H1 (cell line): Measurements from ENCODE around the gene SCART1. TPM values are rescaled to one million over a fixed set of nuclear protein-coding genes. Genes with fewer than 3 reads are reported as not detected.

ENCODE experiments used
- CTCF ChIA-PET: fragments of 300-600 bp; sonication (Branson Sonifier 250); formaldehyde crosslinking; loops from one replicate; lab custom pipeline; 2021; ENCODE audit not compliant: partially characterized antibody; lab: Charles Lee
- POLR2A ChIA-PET: fragments of 300-600 bp; sonication (Branson Sonifier 250); formaldehyde crosslinking; loops from one replicate; lab custom pipeline; 2021; ENCODE audit warnings: inconsistent platforms; ENCODE audit not compliant: partially characterized antibody; lab: Charles Lee
- DNase-seq, 2 experiments: peaks; one replicate each; pipeline versions ENCODE4 v3.0.0 to v3.0.0-alpha.2; 2010 to 2022; ENCODE audit warnings: low spot score in 2 of 2, low read depth in 1 of 2, mixed read lengths in 1 of 2
- FAIRE-seq: peaks from 2 replicates; lab custom pipeline; 2011; peaks lifted over from hg19 to GRCh38; lab: Jason Lieb, UNC
- H2AFZ ChIP-seq: 2 replicates; pipeline ENCODE4 v1.8.1; 2012; ENCODE audit warnings: low read length, inconsistent platforms
- H2AK5ac ChIP-seq: 2 replicates; pipeline ENCODE4 v1.6.1; 2013; ENCODE audit warnings: low read depth, low read length
- H2BK120ac ChIP-seq: replicated peaks from 2 replicates; pipeline ENCODE3; 2013; ENCODE audit warnings: low read depth, low read length, inconsistent platforms
- H2BK12ac ChIP-seq: 2 replicates; pipeline ENCODE4 v1.6.1; 2013; ENCODE audit warnings: low read depth, low read length
- H2BK15ac ChIP-seq: 2 replicates; pipeline ENCODE4 v1.6.1; 2013; ENCODE audit warnings: low read length
- H2BK20ac ChIP-seq: 2 replicates; pipeline ENCODE4 v1.6.1; 2013; ENCODE audit warnings: low read length
- H2BK5ac ChIP-seq: 2 replicates; pipeline ENCODE4 v1.6.1; 2013; ENCODE audit warnings: low read depth, low read length
- H3K14ac ChIP-seq: 2 replicates; pipeline ENCODE4 v1.6.1; 2013; ENCODE audit warnings: inconsistent platforms; ENCODE audit not compliant: insufficient read length
- H3K18ac ChIP-seq: 2 replicates; pipeline ENCODE4 v1.6.1; 2013; ENCODE audit warnings: low read length; ENCODE audit errors: extremely low read depth
- H3K23ac ChIP-seq: 2 replicates; pipeline ENCODE4 v1.6.1; 2013; ENCODE audit warnings: inconsistent platforms; ENCODE audit not compliant: insufficient read length
- H3K23me2 ChIP-seq: 2 replicates; pipeline ENCODE4 v1.6.1; 2013; ENCODE audit warnings: low read depth, low read length
- H3K27ac ChIP-seq: 2 replicates; pipeline ENCODE4 v1.6.1; 2011; ENCODE audit warnings: low read depth, low read length, inconsistent platforms
- H3K27me3 ChIP-seq, 4 experiments: replicated peaks in 1 of 4; 1 replicate in 1 of 4; 2 replicates in 3 of 4; pipeline versions ENCODE4 v1.6.1 to v1.8.1; 2011 to 2013; ENCODE audit warnings: low read length in 3 of 4, mild to moderate bottlenecking in 3 of 4, inconsistent platforms in 2 of 4, mixed read lengths in 2 of 4, moderate library complexity in 1 of 4; ENCODE audit not compliant: control insufficient read depth in 3 of 4, insufficient read depth in 3 of 4; ENCODE audit errors: extremely low read depth in 1 of 4
- H3K36me3 ChIP-seq, 4 experiments: 2 replicates each; pipeline versions ENCODE4 v1.6.1 to v1.8.1; 2011 to 2013; ENCODE audit warnings: mild to moderate bottlenecking in 4 of 4, low read length in 3 of 4, moderate library complexity in 2 of 4, control low read depth in 1 of 4, inconsistent platforms in 1 of 4; ENCODE audit not compliant: insufficient read depth in 4 of 4, control insufficient read depth in 2 of 4
- H3K4ac ChIP-seq: replicated peaks from 2 replicates; pipeline ENCODE3; 2013; ENCODE audit warnings: low read length, low read depth, mixed read lengths, inconsistent platforms; ENCODE audit not compliant: insufficient read length
- H3K4me1 ChIP-seq, 4 experiments: replicated peaks in 1 of 4; 1 replicate in 1 of 4; 2 replicates in 3 of 4; pipeline versions ENCODE4 v1.6.1 to v1.8.1; 2011 to 2013; ENCODE audit warnings: low read length in 3 of 4, inconsistent platforms in 2 of 4, mixed read lengths in 1 of 4; ENCODE audit not compliant: insufficient read depth in 4 of 4, control insufficient read depth in 3 of 4
- H3K4me2 ChIP-seq, 2 experiments: 2 replicates each; pipeline versions ENCODE4 v1.6.1 to v1.8.1; 2011 to 2013; ENCODE audit warnings: low read depth in 2 of 2, low read length in 2 of 2, control low read depth in 1 of 2, inconsistent platforms in 1 of 2, mild to moderate bottlenecking in 1 of 2; ENCODE audit not compliant: insufficient read depth in 1 of 2
- H3K4me3 ChIP-seq, 4 experiments: fragments of 200-600, 300-600 bp in 1 of 4; sonication (generic), shearing (Covaris generic), sonication (Bioruptor Twin) in 1 of 4; 2 replicates each; pipeline versions ENCODE4 v1.5.1 to v1.8.1; 2011 to 2016; ENCODE audit warnings: low read length in 4 of 4, low read depth in 3 of 4, control low read depth in 2 of 4, inconsistent platforms in 2 of 4, mild to moderate bottlenecking in 2 of 4, mixed read lengths in 1 of 4, moderate library complexity in 1 of 4; ENCODE audit not compliant: insufficient read depth in 2 of 4; ENCODE audit errors: extremely low read depth in 1 of 4
- H3K56ac ChIP-seq: replicated peaks from 2 replicates; pipeline ENCODE3; 2013; ENCODE audit warnings: low read depth, mild to moderate bottlenecking, mixed read lengths, low read length, inconsistent platforms; ENCODE audit not compliant: insufficient read length
- H3K79me1 ChIP-seq: 2 replicates; pipeline ENCODE4 v1.6.1; 2013; ENCODE audit warnings: low read depth, low read length, control low read depth
- H3K79me2 ChIP-seq, 2 experiments: 2 replicates each; pipeline versions ENCODE4 v1.6.1 to v1.8.1; 2012 to 2013; ENCODE audit warnings: low read length in 2 of 2, mild to moderate bottlenecking in 2 of 2, inconsistent platforms in 1 of 2; ENCODE audit not compliant: insufficient read depth in 2 of 2, control insufficient read depth in 1 of 2
- H3K9ac ChIP-seq, 4 experiments: replicated peaks in 1 of 4; 1 replicate in 1 of 4; 2 replicates in 3 of 4; pipeline versions ENCODE4 v1.6.1 to v1.8.1; 2011 to 2013; ENCODE audit warnings: low read depth in 3 of 4, low read length in 3 of 4, control low read depth in 2 of 4, mild to moderate bottlenecking in 2 of 4, moderate library complexity in 2 of 4, inconsistent platforms in 1 of 4; ENCODE audit errors: extremely low read depth in 1 of 4
- H3K9me3 ChIP-seq, 2 experiments: 2 replicates each; pipeline versions ENCODE4 v1.6.1 to v1.8.1; 2012 to 2013; ENCODE audit warnings: mild to moderate bottlenecking in 2 of 2, moderate library complexity in 2 of 2, control low read depth in 1 of 2, inconsistent platforms in 1 of 2, low read depth in 1 of 2, low read length in 1 of 2, mixed read lengths in 1 of 2; ENCODE audit not compliant: insufficient read depth in 2 of 2
- H4K20me1 ChIP-seq, 2 experiments: replicated peaks in 1 of 2; 2 replicates each; pipeline versions ENCODE3 to v1.8.1; 2011 to 2013; ENCODE audit warnings: inconsistent platforms in 2 of 2, low read length in 2 of 2, mild to moderate bottlenecking in 1 of 2; ENCODE audit not compliant: insufficient read depth in 2 of 2, control insufficient read depth in 1 of 2
- H4K5ac ChIP-seq: 2 replicates; pipeline ENCODE4 v1.6.1; 2013; ENCODE audit warnings: low read length, low read depth, mixed read lengths, inconsistent platforms; ENCODE audit not compliant: insufficient read length
- H4K8ac ChIP-seq: 2 replicates; pipeline ENCODE4 v1.8.0; 2013; ENCODE audit warnings: mild to moderate bottlenecking, moderate library complexity, low read length, inconsistent platforms; ENCODE audit not compliant: insufficient read depth; ENCODE audit errors: extremely low read depth
- H4K91ac ChIP-seq: replicated peaks from 2 replicates; pipeline ENCODE3; 2013; ENCODE audit warnings: low read length, mixed read lengths, inconsistent platforms; ENCODE audit not compliant: insufficient read length
- CBX8 ChIP-seq: fragments of 300-800, 300-1000 bp; sonication (generic); IDR thresholded peaks from 2 replicates; pipeline ENCODE4 v1.7.1; 2016; ENCODE audit warnings: low read depth, low read length, borderline replicate concordance
- POLR2A ChIP-seq, 2 experiments: IDR thresholded peaks; 1 replicate in 1 of 2; 2 replicates in 1 of 2; pipeline ENCODE4 v1.6.1; 2011; ENCODE audit warnings: low read depth in 2 of 2, low read length in 2 of 2, mild to moderate bottlenecking in 2 of 2; ENCODE audit errors: control extremely low read depth in 1 of 2
- POU5F1 ChIP-seq: IDR thresholded peaks from 2 replicates; pipeline ENCODE4 v1.6.1; 2011; ENCODE audit warnings: low read depth, mild to moderate bottlenecking, low read length, moderate library complexity
- SAP30 ChIP-seq: fragments of 300-600 bp; sonication (generic); IDR thresholded peaks from 2 replicates; pipeline ENCODE4 v1.7.1; 2012; ENCODE audit warnings: low read length, moderate library complexity, mild to moderate bottlenecking, inconsistent platforms; ENCODE audit not compliant: insufficient read depth, insufficient replicate concordance
- WGBS, 2 experiments: shearing (Covaris generic) in 1 of 2; methylation state at CpG; one replicate each; pipeline versions ENCODE4 v1.1.6 to v1.1.7; 2013 to 2015; ENCODE audit warnings: low lambda C conversion rate in 2 of 2, mixed read lengths in 2 of 2, inconsistent platforms in 1 of 2, low coverage in 1 of 2, missing lambda C conversion rate in 1 of 2; ENCODE audit not compliant: insufficient replicate concordance in 2 of 2, insufficient coverage in 1 of 2, insufficient read length in 1 of 2; ENCODE audit errors: extremely low coverage in 1 of 2, missing lambda C conversion rate in 1 of 2; 5-methylcytosine and 5-hydroxymethylcytosine counted together
- polyA plus RNA-seq, 7 experiments: library from polyadenylated mRNA; depleted of rRNA in 3 of 7; stranded (reverse) in 5 of 7; unstranded in 2 of 7; fragments of >200 nt in 5 of 7; fragments of 200-250 nt in 2 of 7; gene quantifications; 1 replicate in 5 of 7; 2 replicates in 1 of 7; 4 replicates in 1 of 7; pipeline versions ENCODE4 v1.2.1 to v1.2.3, GENCODE V29; 2011 to 2013; ENCODE audit warnings: missing spikeins in 2 of 7, mixed read lengths in 2 of 7
- total RNA-seq: library from RNA; stranded (reverse); fragmentation: NEBNext Ultra II Directional; extraction: Animal tissue kit (Norgen Biotek cat#: 25700); gene quantifications from 2 replicates; pipeline ENCODE4 v1.2.1, GENCODE V29; 2021

The SCART1 gene
- total and polyA plus RNA-seq, 2 of the 8 experiments (the other 6 are each of a cell fraction or from before 2014, with no cell fraction given), result 0.14 to 0.19 TPM

- Histone ChIP-seq H3K14ac (no peak overlapping the region), H3K18ac (no peak overlapping the region), H4K8ac (no peak overlapping the region), H3K23me2 (no peaks in the 10 kb centered on the region), H2BK12ac (no peak overlapping the region), H3K9me3 (peaks cover 61 to 73% of the 10 kb centered on the region in 2 experiments), H3K79me1 (no peaks in the 10 kb centered on the region), H4K20me1 (no peaks in the 10 kb centered on the region), H3K27me3 (no peaks in the 10 kb centered on the region), H2BK120ac (no peak overlapping the region), H2BK20ac (no peak overlapping the region), H3K23ac (no peak overlapping the region), H3K9ac (no peak overlapping the region), H3K56ac (no peak overlapping the region), H4K91ac (no peak overlapping the region), H3K79me2 (no peaks in the 10 kb centered on the region), H2BK15ac (no peak overlapping the region), H2AFZ (no peak overlapping the region), H3K36me3 (no peaks in the 10 kb centered on the region), H4K5ac (no peak overlapping the region), H3K27ac (no peak overlapping the region), H3K4ac (no peak overlapping the region), H2BK5ac (no peak overlapping the region), H3K4me3 (no peak overlapping the region), H3K4me2 (no peak overlapping the region), H3K4me1 (no peaks in the 10 kb centered on the region), H2AK5ac (no peak overlapping the region)
- 90% methylated on average over 42 of the region's 55 CpGs; no CpG with 5 or more reads in 1 of the 2 experiments for WGBS, 2 experiments
- CTCF ChIA-PET, result interaction anchor here (1.7 kb wide), 1 partner anchor 136 kb away, joined by 4 read pairs; no protein-coding TSS in a partner anchor
- POLR2A ChIA-PET, result no interaction called here
- FAIRE-seq (no peak), DNase-seq (no peak)
- no peak for TF ChIP-seq CBX8
- TF ChIP-seq POLR2A (IDR thresholded peaks at IDR 0.05; ENCODE audit: control extremely low read depth in 1 of 2, low read depth in 2 of 2, low read length in 2 of 2), result no peak
- no peak for TF ChIP-seq SAP30
- TF ChIP-seq POU5F1, result no peak
These were observed 11.6 kb downstream of the SCART1 start for GRCh38 chr10:133465191-133465949.
